Measurements from ENCODE around the gene HOXA10.

Gene HOXA10

GRCh38 chr7:27172315-27172774, 1.8 kb downstream of the HOXA10 start:
- Histone ChIP-seq H3K4me3 (ENCODE audit: low read length) (no peak overlapping the region), H3K36me3 (ENCODE audit: control insufficient read depth, low read depth, low read length) (no peaks in the 10 kb centered on the region), H3K27ac (ENCODE audit: low read length) (no peak overlapping the region), H3K9ac (ENCODE audit: low read length) (no peak overlapping the region), H3K9me3 (ENCODE audit: control insufficient read depth, low read depth, low read length) (no peaks in the 10 kb centered on the region), H3K27me3 (ENCODE audit: control insufficient read depth, insufficient read depth, low read length) (peaks cover 100% of the 10 kb centered on the region), H3K4me1 (ENCODE audit: control insufficient read depth, low read depth, low read length) (no peaks in the 10 kb centered on the region)

- no peak overlapping the region for H3K4me3 ChIP-seq (ENCODE audit: low read length)
- no peaks in the 10 kb centered on the region for H3K4me1 ChIP-seq (ENCODE audit: control insufficient read depth, low read depth, low read length)
- no peaks in the 10 kb centered on the region for H3K36me3 ChIP-seq (ENCODE audit: control insufficient read depth, low read depth, low read length)
- H3K9ac ChIP-seq (ENCODE audit: low read length), result no peak overlapping the region
- H3K9me3 ChIP-seq (ENCODE audit: control insufficient read depth, low read depth, low read length), result no peaks in the 10 kb centered on the region
- H3K27ac ChIP-seq (ENCODE audit: low read length), result no peak overlapping the region
- H3K27me3 ChIP-seq (ENCODE audit: control insufficient read depth, insufficient read depth, low read length), result peaks cover 100% of the 10 kb centered on the region
These were observed 2.3 kb downstream of the HOXA10 start for GRCh38 chr7:27171637-27172314.

GRCh38 chr7:27171325-27171636, 2.8 kb downstream of the HOXA10 start:
- no peaks in the 10 kb centered on the region for H3K36me3 ChIP-seq (ENCODE audit: control insufficient read depth, low read depth, low read length)
- no peak overlapping the region for H3K4me3 ChIP-seq (ENCODE audit: low read length)
- no peaks in the 10 kb centered on the region for H3K4me1 ChIP-seq (ENCODE audit: control insufficient read depth, low read depth, low read length)
- no peak overlapping the region for H3K27ac ChIP-seq (ENCODE audit: low read length)
- H3K27me3 ChIP-seq (ENCODE audit: control insufficient read depth, insufficient read depth, low read length), result peaks cover 100% of the 10 kb centered on the region
- H3K9ac ChIP-seq (ENCODE audit: low read length), result no peak overlapping the region
- H3K9me3 ChIP-seq (ENCODE audit: control insufficient read depth, low read depth, low read length), result peaks cover 2% of the 10 kb centered on the region

- Histone ChIP-seq H3K4me1 (ENCODE audit: control insufficient read depth, low read depth, low read length) (no peaks in the 10 kb centered on the region), H3K36me3 (ENCODE audit: control insufficient read depth, low read depth, low read length) (no peaks in the 10 kb centered on the region), H3K9ac (ENCODE audit: low read length) (no peak overlapping the region), H3K27ac (ENCODE audit: low read length) (no peak overlapping the region), H3K9me3 (ENCODE audit: control insufficient read depth, low read depth, low read length) (peaks cover 2% of the 10 kb centered on the region), H3K27me3 (ENCODE audit: control insufficient read depth, insufficient read depth, low read length) (peaks cover 100% of the 10 kb centered on the region), H3K4me3 (ENCODE audit: low read length) (no peak overlapping the region)
These were observed 3.4 kb downstream of the HOXA10 start for GRCh38 chr7:27170426-27171324.

GRCh38 chr7:27169658-27170425, 4.3 kb downstream of the HOXA10 start:
- Histone ChIP-seq H3K9ac (ENCODE audit: low read length) (no peak overlapping the region), H3K27ac (ENCODE audit: low read length) (no peak overlapping the region), H3K27me3 (ENCODE audit: control insufficient read depth, insufficient read depth, low read length) (peaks cover 100% of the 10 kb centered on the region), H3K4me3 (ENCODE audit: low read length) (no peak overlapping the region), H3K4me1 (ENCODE audit: control insufficient read depth, low read depth, low read length) (no peaks in the 10 kb centered on the region), H3K36me3 (ENCODE audit: control insufficient read depth, low read depth, low read length) (no peaks in the 10 kb centered on the region), H3K9me3 (ENCODE audit: control insufficient read depth, low read depth, low read length) (peaks cover 2% of the 10 kb centered on the region)

GRCh38 chr7:27168265-27168947, 5.7 kb downstream of the HOXA10 start:
- Histone ChIP-seq H3K27me3 (ENCODE audit: control insufficient read depth, insufficient read depth, low read length) (peaks cover 100% of the 10 kb centered on the region), H3K9me3 (ENCODE audit: control insufficient read depth, low read depth, low read length) (peaks cover 2% of the 10 kb centered on the region), H3K4me3 (ENCODE audit: low read length) (no peak overlapping the region), H3K27ac (ENCODE audit: low read length) (no peak overlapping the region), H3K4me1 (ENCODE audit: control insufficient read depth, low read depth, low read length) (no peaks in the 10 kb centered on the region), H3K36me3 (ENCODE audit: control insufficient read depth, low read depth, low read length) (no peaks in the 10 kb centered on the region), H3K9ac (ENCODE audit: low read length) (no peak overlapping the region)

- H3K9me3 ChIP-seq (ENCODE audit: control insufficient read depth, low read depth, low read length), result peaks cover 2% of the 10 kb centered on the region
- no peak overlapping the region for H3K4me3 ChIP-seq (ENCODE audit: low read length)
- peaks cover 100% of the 10 kb centered on the region for H3K27me3 ChIP-seq (ENCODE audit: control insufficient read depth, insufficient read depth, low read length)
- H3K36me3 ChIP-seq (ENCODE audit: control insufficient read depth, low read depth, low read length), result no peaks in the 10 kb centered on the region
- H3K9ac ChIP-seq (ENCODE audit: low read length), result peak overlapping the region; percentile 16
- no peaks in the 10 kb centered on the region for H3K4me1 ChIP-seq (ENCODE audit: control insufficient read depth, low read depth, low read length)
- no peak overlapping the region for H3K27ac ChIP-seq (ENCODE audit: low read length)
These were observed 6.2 kb downstream of the HOXA10 start for GRCh38 chr7:27167916-27168264.

- peaks cover 100% of the 10 kb centered on the region for H3K27me3 ChIP-seq (ENCODE audit: control insufficient read depth, insufficient read depth, low read length)
- H3K4me3 ChIP-seq (ENCODE audit: low read length), result no peak overlapping the region
These were observed 7.3 kb downstream of the HOXA10 start for GRCh38 chr7:27166531-27167505.

GRCh38 chr7:27165996-27166530, 8.1 kb downstream of the HOXA10 start:
- Histone ChIP-seq H3K4me3 (ENCODE audit: low read length) (no peak overlapping the region), H3K4me1 (ENCODE audit: control insufficient read depth, low read depth, low read length) (no peaks in the 10 kb centered on the region), H3K9me3 (ENCODE audit: control insufficient read depth, low read depth, low read length) (peaks cover 2% of the 10 kb centered on the region), H3K27me3 (ENCODE audit: control insufficient read depth, insufficient read depth, low read length) (peaks cover 100% of the 10 kb centered on the region), H3K27ac (ENCODE audit: low read length) (no peak overlapping the region), H3K36me3 (ENCODE audit: control insufficient read depth, low read depth, low read length) (no peaks in the 10 kb centered on the region), H3K9ac (ENCODE audit: low read length) (no peak overlapping the region)

More at GRCh38 chr7:27166531-27167505, 7.3 kb downstream of the HOXA10 start:
- Histone ChIP-seq H3K9me3 (ENCODE audit: control insufficient read depth, low read depth, low read length) (peaks cover 2% of the 10 kb centered on the region), H3K4me1 (ENCODE audit: control insufficient read depth, low read depth, low read length) (no peaks in the 10 kb centered on the region), H3K27ac (ENCODE audit: low read length) (no peak overlapping the region), H3K36me3 (ENCODE audit: control insufficient read depth, low read depth, low read length) (no peaks in the 10 kb centered on the region), H3K9ac (ENCODE audit: low read length) (no peak overlapping the region)

Data from iPS-18a (cell line).